CD4-positive, alpha-beta memory T cell (primary cell): ENCODE results near the gene IPO8. TPM values are rescaled to one million over a fixed set of nuclear protein-coding genes. Genes with fewer than 3 reads are reported as not detected.

Experiments used
- CTCF ChIA-PET: fragments of 350-600 bp; sonication (Branson Sonifier 250); formaldehyde crosslinking; loops from one replicate; lab custom pipeline; 2021; ENCODE audit warnings: inconsistent platforms; ENCODE audit not compliant: partially characterized antibody; lab: Charles Lee
- POLR2A ChIA-PET: fragments of 350-600 bp; sonication (Branson Sonifier 250); formaldehyde crosslinking; loops from one replicate; lab custom pipeline; 2021; ENCODE audit not compliant: partially characterized antibody; lab: Charles Lee
- DNase-seq, 5 donors: peaks; one replicate each; pipeline versions ENCODE4 v3.0.0 to v3.0.0-alpha.2; 2020 to 2022; ENCODE audit warnings: mixed read lengths in 1 of 5
- H3K27ac ChIP-seq: one replicate; pipeline ENCODE4 v1.7.0; 2013; ENCODE audit warnings: low read depth, low read length
- H3K27me3 ChIP-seq: 2 replicates; pipeline ENCODE4 v1.7.0; 2013; ENCODE audit warnings: mild to moderate bottlenecking, low read length, moderate library complexity; ENCODE audit not compliant: insufficient read depth
- H3K36me3 ChIP-seq: 2 replicates; pipeline ENCODE4 v1.7.0; 2013; ENCODE audit warnings: mild to moderate bottlenecking, low read length, moderate library complexity; ENCODE audit not compliant: insufficient read depth
- H3K4me1 ChIP-seq: 2 replicates; pipeline ENCODE4 v1.7.0; 2013; ENCODE audit warnings: mild to moderate bottlenecking, low read length, moderate library complexity; ENCODE audit not compliant: insufficient read depth
- H3K4me3 ChIP-seq, 2 donors: one replicate each; pipeline ENCODE4 v1.7.0; 2013; ENCODE audit warnings: low read length in 2 of 2, mild to moderate bottlenecking in 1 of 2
- H3K9me3 ChIP-seq, 2 donors: one replicate each; pipeline ENCODE4 v1.7.0; 2013; ENCODE audit warnings: low read length in 2 of 2, control low read depth in 1 of 2; ENCODE audit not compliant: control insufficient read depth in 1 of 2
- H3K27ac Mint-ChIP-seq, 7 donors: one replicate each; pipeline ENCODE4 v1.8.0; 2020 to 2021; ENCODE audit warnings: mixed read lengths in 7 of 7, mild to moderate bottlenecking in 6 of 7, inconsistent platforms in 3 of 7, moderate library complexity in 3 of 7
- H3K27me3 Mint-ChIP-seq, 2 donors: one replicate each; pipeline ENCODE4 v1.8.0; 2020 to 2021; ENCODE audit warnings: mixed read lengths in 2 of 2
- H3K36me3 Mint-ChIP-seq, 2 donors: one replicate each; pipeline ENCODE4 v1.8.0; 2020 to 2021; ENCODE audit warnings: mixed read lengths in 2 of 2, inconsistent platforms in 1 of 2, mild to moderate bottlenecking in 1 of 2
- H3K4me1 Mint-ChIP-seq, 4 donors: one replicate each; pipeline ENCODE4 v1.8.0; 2020 to 2021; ENCODE audit warnings: mixed read lengths in 4 of 4, mild to moderate bottlenecking in 1 of 4
- H3K4me3 Mint-ChIP-seq, 8 donors: one replicate each; pipeline ENCODE4 v1.8.0; 2020 to 2021; ENCODE audit warnings: mixed read lengths in 8 of 8, mild to moderate bottlenecking in 7 of 8, moderate library complexity in 6 of 8, inconsistent platforms in 3 of 8
- H3K9me3 Mint-ChIP-seq, 8 donors: one replicate each; pipeline ENCODE4 v1.8.0; 2020 to 2021; ENCODE audit warnings: mixed read lengths in 8 of 8, mild to moderate bottlenecking in 5 of 8, inconsistent platforms in 3 of 8, moderate library complexity in 1 of 8
- intact Hi-C: fragments of 100-400 bp; cut with micrococcal nuclease; formaldehyde crosslinking; loops from one replicate; pipeline ENCODE4 v1.15.1; 2023
- polyA plus RNA-seq, 2 donors: library from polyadenylated mRNA; unstranded; fragments of 300-500 nt; fragmentation: Illumina TruSeq; gene quantifications; one replicate each; pipeline ENCODE4 v1.2.3, GENCODE V29; 2021
- total RNA-seq, 2 experiments: library from RNA; stranded (reverse); gene quantifications; one replicate each; pipeline ENCODE4 v1.2.3, GENCODE V29; 2021

Gene IPO8
- 10 to 100 TPM; 50.2 to 60.5 TPM for total RNA-seq
- polyA plus RNA-seq: 10 to 100 TPM in 1 of 2 donors, 1 to 10 TPM in 1; 7.9 to 14.5 TPM

GRCh38 chr12:30695199-30696102, at the start of gene IPO8:
Gene IPO8, minus strand, starts transcription at chr12:30695869. Its CDS starts 222 bp downstream, at chr12:30695647.
- intact Hi-C loops: loop anchor here (1.0 to 10.0 kb wide), 5 partner anchors 59 to 1979 kb away; partner anchors contain the start of genes CAPRIN2, DDX11, DNM1L and ERGIC2
- H3K36me3 Mint-ChIP-seq: peaks cover 4 to 17% of the 10 kb centered on the region in 2 donors
- H3K9me3 ChIP-seq: no peaks in the 10 kb centered on the region
- POLR2A ChIA-PET: interaction anchor here (0.8 to 5.0 kb wide), 5 partner anchors 12 to 1314 kb away, joined by 3 to 43 read pairs (median 3); partner anchors contain the start of genes CAPRIN2 and ERGIC2
- peak within 1 kb of the TSS; percentile 96 to 98 (median 98) for H3K4me3 Mint-ChIP-seq
- H3K27me3 ChIP-seq: no peaks in the 10 kb centered on the region
- H3K27ac ChIP-seq: peak within 1 kb of the TSS; percentile 63
- peak; percentile 79 to 87 (median 81) for DNase-seq
- H3K4me3 ChIP-seq: peak within 1 kb of the TSS; percentile 86 to 99
- no peaks in the 10 kb centered on the region for H3K36me3 ChIP-seq
- H3K9me3 Mint-ChIP-seq: no peaks in the 10 kb centered on the region
- CTCF ChIA-PET: interaction anchor here (0.7 to 2.4 kb wide), 11 partner anchors 11 to 1985 kb away, joined by 3 to 12 read pairs (median 4); partner anchors contain the start of gene CAPRIN2
- peaks cover 35% of the 10 kb centered on the region for H3K4me1 ChIP-seq
- H3K4me1 Mint-ChIP-seq: peaks cover 29 to 49% (median 39%) of the 10 kb centered on the region in 4 donors
- H3K27ac Mint-ChIP-seq: peak within 1 kb of the TSS; percentile 88 to 97 (median 95)
- H3K27me3 Mint-ChIP-seq: no peaks in the 10 kb centered on the region

DNA sequence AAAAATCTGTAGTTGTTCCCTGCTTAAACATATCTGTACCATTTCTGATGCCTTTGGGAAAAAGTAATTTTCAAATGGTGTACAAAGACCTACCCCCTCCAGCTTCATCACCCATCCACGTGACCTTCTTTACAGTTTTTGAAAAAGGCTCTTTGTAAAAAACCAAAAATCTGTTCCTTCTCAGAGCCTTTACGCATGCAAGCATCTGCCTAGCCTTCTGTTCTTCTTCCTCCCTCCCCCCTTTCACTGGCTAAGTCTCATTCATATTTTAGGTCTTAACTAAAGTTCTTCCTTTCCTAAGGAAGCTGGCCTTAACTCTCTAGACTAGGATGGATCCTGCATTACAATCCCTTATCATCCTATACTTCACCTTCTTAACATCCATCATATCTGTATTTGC, 48.7 kb upstream of the IPO8 start:
- ChIA-PET POLR2A (interaction anchor here (0.8 kb wide), 1 partner anchor 9 kb away, joined by 3 read pairs; no protein-coding TSS in a partner anchor), CTCF (interaction anchor here (1.7 kb wide), 1 partner anchor 63 kb away, joined by 6 read pairs; no protein-coding TSS in a partner anchor)
- H3K36me3 Mint-ChIP-seq: peaks cover 31 to 32% of the 10 kb centered on the region in 2 donors
- H3K4me3 Mint-ChIP-seq: no peak overlapping the region
- no peak overlapping the region for H3K4me3 ChIP-seq
- H3K9me3 ChIP-seq: no peaks in the 10 kb centered on the region
- no peaks in the 10 kb centered on the region for H3K4me1 ChIP-seq
- intact Hi-C loops: no loop called here
- no peaks in the 10 kb centered on the region for H3K36me3 ChIP-seq
- no peak for DNase-seq
- H3K27me3 ChIP-seq: no peaks in the 10 kb centered on the region
- H3K27ac ChIP-seq: no peak overlapping the region
- H3K4me1 Mint-ChIP-seq: peaks cover 7 to 21% (median 17%) of the 10 kb centered on the region in 4 donors
- no peaks in the 10 kb centered on the region for H3K27me3 Mint-ChIP-seq
- no peaks in the 10 kb centered on the region for H3K9me3 Mint-ChIP-seq
- no peak overlapping the region for H3K27ac Mint-ChIP-seq

- H3K36me3 ChIP-seq: no peaks in the 10 kb centered on the region
- Mint-ChIP-seq H3K4me3 (no peak overlapping the region), H3K27me3 (no peaks in the 10 kb centered on the region), H3K4me1 (peaks cover 0 to 7% (median 2%) of the 10 kb centered on the region in 4 donors), H3K36me3 (peaks cover 35 to 41% of the 10 kb centered on the region in 2 donors), H3K27ac (no peak overlapping the region), H3K9me3 (no peaks in the 10 kb centered on the region)
- H3K4me1 ChIP-seq: no peaks in the 10 kb centered on the region
- no peak for DNase-seq
- H3K9me3 ChIP-seq: no peaks in the 10 kb centered on the region
- intact Hi-C loops: no loop called here
- H3K27me3 ChIP-seq: no peaks in the 10 kb centered on the region
- no peak overlapping the region for H3K4me3 ChIP-seq
- no peak overlapping the region for H3K27ac ChIP-seq
- ChIA-PET CTCF (no interaction called here), POLR2A (no interaction called here)
These were observed 44.6 kb upstream of the IPO8 start for GRCh38 chr12:30740274-30740673.

DNA sequence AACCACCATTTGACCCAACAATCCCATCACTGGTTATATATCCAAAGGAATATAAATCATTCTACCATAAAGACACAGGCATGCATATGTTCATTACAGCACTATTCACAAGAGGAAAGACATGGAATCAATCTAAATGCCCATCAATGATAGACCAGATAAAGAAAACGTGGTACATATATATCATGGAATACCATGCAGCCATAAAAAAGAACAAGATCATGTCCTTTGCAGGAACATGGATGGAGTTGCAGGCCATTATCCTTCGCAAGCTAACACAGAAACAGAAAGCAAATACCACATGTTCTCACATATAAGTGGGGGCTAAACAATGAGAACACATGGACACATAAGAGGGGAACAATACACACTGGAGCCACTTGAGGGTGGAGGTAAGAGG, 43.4 kb upstream of the IPO8 start:
- Histone ChIP-seq H3K27me3 (no peaks in the 10 kb centered on the region), H3K27ac (no peak overlapping the region), H3K4me1 (no peaks in the 10 kb centered on the region), H3K36me3 (peaks cover 4% of the 10 kb centered on the region), H3K4me3 (no peak overlapping the region), H3K9me3 (no peaks in the 10 kb centered on the region)
- Mint-ChIP-seq H3K27me3 (no peaks in the 10 kb centered on the region), H3K4me1 (peaks cover 0 to 9% (median 3%) of the 10 kb centered on the region in 4 donors), H3K36me3 (peaks cover 46 to 49% of the 10 kb centered on the region in 2 donors), H3K27ac (no peak overlapping the region), H3K4me3 (no peak overlapping the region), H3K9me3 (no peaks in the 10 kb centered on the region)
- no peak for DNase-seq
- ChIA-PET POLR2A (no interaction called here), CTCF (interaction anchor here (1.7 kb wide), 1 partner anchor 68 kb away, joined by 3 read pairs; no protein-coding TSS in a partner anchor)
- intact Hi-C loops: no loop called here

DNA sequence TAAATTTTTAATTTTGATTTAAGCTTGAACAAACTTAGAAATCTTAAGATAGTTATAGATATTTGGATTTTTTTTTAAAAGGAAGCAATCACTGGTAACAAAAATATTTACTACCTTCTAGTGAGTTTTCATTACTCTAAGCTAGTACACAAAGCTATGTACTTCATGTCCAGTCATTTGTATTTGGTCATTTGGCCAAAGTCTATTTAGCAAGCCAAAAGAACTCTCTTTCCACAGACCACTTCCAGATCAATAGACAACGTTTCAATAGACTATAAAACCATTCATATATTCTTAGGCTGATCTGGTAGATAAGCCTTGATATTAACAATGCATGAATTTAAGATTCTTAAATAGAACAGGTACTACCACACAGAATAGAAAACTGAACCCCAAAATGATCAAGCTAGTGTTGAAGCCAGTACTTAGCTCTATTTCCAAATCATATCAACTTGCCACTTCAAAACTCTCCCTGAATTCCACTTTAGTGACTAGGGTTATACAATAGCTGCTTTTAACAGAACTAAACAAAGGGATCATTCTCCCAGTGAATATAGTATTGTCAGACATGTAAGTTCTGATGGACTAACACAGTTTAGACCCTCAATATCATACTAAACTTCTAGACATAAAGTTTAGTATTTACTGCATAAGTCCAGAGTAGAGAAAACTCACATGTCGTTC, 37.4 kb upstream of the IPO8 start:
- intact Hi-C loops: no loop called here
- Mint-ChIP-seq H3K27ac (no peak overlapping the region), H3K9me3 (no peaks in the 10 kb centered on the region), H3K36me3 (peaks cover 49 to 58% of the 10 kb centered on the region in 2 donors), H3K4me3 (no peak overlapping the region), H3K4me1 (peaks cover 0 to 6% (median 1%) of the 10 kb centered on the region in 4 donors), H3K27me3 (no peaks in the 10 kb centered on the region)
- Histone ChIP-seq H3K36me3 (peaks cover 17% of the 10 kb centered on the region), H3K27ac (no peak overlapping the region), H3K9me3 (no peaks in the 10 kb centered on the region), H3K4me1 (no peaks in the 10 kb centered on the region), H3K27me3 (no peaks in the 10 kb centered on the region), H3K4me3 (no peak overlapping the region)
- DNase-seq: no peak
- ChIA-PET CTCF (interaction anchor here (0.8 kb wide), 1 partner anchor 39 kb away, joined by 3 read pairs; no protein-coding TSS in a partner anchor), POLR2A (no interaction called here)

DNA sequence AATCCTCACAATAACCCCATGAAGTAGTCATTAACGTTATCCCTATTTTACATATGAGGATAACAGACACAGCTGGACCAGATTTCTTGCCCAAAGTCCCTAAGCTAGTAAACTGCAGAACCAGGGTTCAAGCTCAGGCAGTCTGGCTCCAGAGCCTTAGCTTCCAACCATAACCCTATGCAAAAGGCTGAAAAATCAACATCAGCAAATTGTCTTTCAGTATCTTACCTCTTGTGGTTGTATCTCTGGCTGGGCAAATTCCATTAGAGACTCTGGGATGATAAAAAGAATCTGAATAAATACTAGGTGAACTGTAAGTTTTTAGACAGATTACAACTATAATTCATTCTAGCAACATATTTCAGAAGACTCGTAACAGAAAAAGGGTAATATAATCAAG, 34.3 kb upstream of the IPO8 start:
- Mint-ChIP-seq H3K27me3 (no peaks in the 10 kb centered on the region), H3K9me3 (no peaks in the 10 kb centered on the region), H3K27ac (no peak overlapping the region), H3K36me3 (peaks cover 47 to 65% of the 10 kb centered on the region in 2 donors), H3K4me1 (peaks cover 0 to 9% (median 4%) of the 10 kb centered on the region in 4 donors), H3K4me3 (no peak overlapping the region)
- Histone ChIP-seq H3K36me3 (peaks cover 25% of the 10 kb centered on the region), H3K9me3 (no peaks in the 10 kb centered on the region), H3K4me3 (no peak overlapping the region), H3K27me3 (no peaks in the 10 kb centered on the region), H3K4me1 (no peaks in the 10 kb centered on the region), H3K27ac (no peak overlapping the region)
- intact Hi-C loops: no loop called here
- CTCF ChIA-PET: no interaction called here
- POLR2A ChIA-PET: no interaction called here
- no peak for DNase-seq
